ENCODE results near the gene TCF12.

The TCF12 gene

DNA sequence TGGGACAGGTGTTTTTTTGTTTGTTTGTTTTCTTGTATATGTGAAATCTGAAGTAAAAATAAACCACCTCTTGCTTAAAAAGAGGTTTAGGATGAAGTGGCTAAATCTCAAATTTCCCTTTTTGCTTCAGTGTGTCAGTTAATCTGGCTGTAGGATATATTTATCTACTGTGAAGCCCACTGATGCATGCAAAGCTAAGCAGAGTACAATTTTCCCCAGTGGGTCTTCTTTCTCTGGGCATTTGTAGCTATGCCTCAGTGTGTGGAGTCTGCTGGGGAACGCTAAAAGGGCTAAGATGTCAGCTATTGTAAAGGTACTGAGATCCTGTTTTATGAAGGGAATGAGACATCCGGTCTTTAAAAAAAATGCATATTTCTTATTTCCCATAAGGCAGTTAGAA lies 190.6 kb downstream of the TCF12 start:
- no peaks in the 10 kb centered on the region for H3K27me3 ChIP-seq
- DNase-seq, result no peak
- no peaks in the 10 kb centered on the region for H3K9me3 ChIP-seq
- H3K4me3 ChIP-seq, result no peak overlapping the region
- TF ChIP-seq, protein P1, sequence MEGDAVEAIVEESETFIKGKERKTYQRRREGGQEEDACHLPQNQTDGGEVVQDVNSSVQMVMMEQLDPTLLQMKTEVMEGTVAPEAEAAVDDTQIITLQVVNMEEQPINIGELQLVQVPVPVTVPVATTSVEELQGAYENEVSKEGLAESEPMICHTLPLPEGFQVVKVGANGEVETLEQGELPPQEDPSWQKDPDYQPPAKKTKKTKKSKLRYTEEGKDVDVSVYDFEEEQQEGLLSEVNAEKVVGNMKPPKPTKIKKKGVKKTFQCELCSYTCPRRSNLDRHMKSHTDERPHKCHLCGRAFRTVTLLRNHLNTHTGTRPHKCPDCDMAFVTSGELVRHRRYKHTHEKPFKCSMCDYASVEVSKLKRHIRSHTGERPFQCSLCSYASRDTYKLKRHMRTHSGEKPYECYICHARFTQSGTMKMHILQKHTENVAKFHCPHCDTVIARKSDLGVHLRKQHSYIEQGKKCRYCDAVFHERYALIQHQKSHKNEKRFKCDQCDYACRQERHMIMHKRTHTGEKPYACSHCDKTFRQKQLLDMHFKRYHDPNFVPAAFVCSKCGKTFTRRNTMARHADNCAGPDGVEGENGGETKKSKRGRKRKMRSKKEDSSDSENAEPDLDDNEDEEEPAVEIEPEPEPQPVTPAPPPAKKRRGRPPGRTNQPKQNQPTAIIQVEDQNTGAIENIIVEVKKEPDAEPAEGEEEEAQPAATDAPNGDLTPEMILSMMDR (IDR thresholded peaks at IDR 0.05), result no peak
- H3K36me3 ChIP-seq, result no peaks in the 10 kb centered on the region
- no peak overlapping the region for H3K27ac ChIP-seq
- H3K4me1 ChIP-seq, result peaks cover 0 to 21% (median 2%) of the 10 kb centered on the region in 4 donors
- intact Hi-C loops (cut with DNase I; ENCODE audit: low total_unique reads), result no loop called here

DNA sequence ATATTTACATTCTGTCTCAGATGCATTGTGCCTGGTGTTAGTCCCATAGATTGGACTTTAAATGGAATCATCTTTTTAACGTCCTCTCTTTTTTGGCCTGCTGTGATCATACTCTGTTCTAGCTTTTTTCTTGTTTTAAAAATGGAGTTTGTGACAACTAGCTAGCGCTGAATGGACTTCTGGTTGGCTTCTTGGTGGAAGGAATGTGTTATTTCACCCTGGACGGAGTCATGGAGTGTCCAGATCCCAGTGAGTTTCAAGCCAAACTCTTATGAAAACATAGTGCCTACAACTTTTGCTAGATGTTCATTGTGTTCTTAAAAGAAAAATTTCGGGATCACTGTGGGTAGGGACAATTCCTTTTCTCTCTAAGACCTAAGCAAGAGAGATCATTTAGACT lies 192.6 kb downstream of the TCF12 start:
- Histone ChIP-seq H3K4me1 (peaks cover 0 to 25% (median 4%) of the 10 kb centered on the region in 4 donors), H3K36me3 (no peaks in the 10 kb centered on the region), H3K27me3 (no peaks in the 10 kb centered on the region), H3K9me3 (no peaks in the 10 kb centered on the region), H3K27ac (no peak overlapping the region), H3K4me3 (no peak overlapping the region)
- intact Hi-C loops (cut with DNase I; ENCODE audit: low total_unique reads), result no loop called here
- TF ChIP-seq, protein P1 (IDR thresholded peaks at IDR 0.05), result peak; percentile 24
- no peak for DNase-seq

DNA sequence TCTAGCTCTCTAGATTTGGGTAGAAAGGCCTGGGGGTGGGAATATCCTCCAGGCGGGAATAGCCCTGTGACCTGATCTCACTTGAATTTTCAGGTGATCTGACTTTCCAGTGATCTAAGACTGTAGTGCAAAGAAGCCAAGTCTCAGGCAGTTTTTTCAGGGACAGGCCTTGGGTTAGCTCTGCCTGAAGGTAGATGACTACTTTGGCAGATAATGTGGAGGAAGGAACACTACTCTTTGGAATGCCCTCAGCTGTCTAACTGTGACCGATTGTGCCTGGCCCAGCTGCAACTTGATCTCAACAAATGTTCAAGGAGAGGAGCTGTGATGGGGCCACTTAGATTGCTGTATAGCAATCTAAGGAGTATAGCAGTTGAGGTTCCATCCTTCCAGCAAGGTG lies 193.7 kb downstream of the TCF12 start:
- Histone ChIP-seq H3K27me3 (no peaks in the 10 kb centered on the region), H3K27ac (no peak overlapping the region), H3K36me3 (no peaks in the 10 kb centered on the region), H3K4me3 (no peak overlapping the region), H3K9me3 (no peaks in the 10 kb centered on the region), H3K4me1 (peaks cover 0 to 25% (median 4%) of the 10 kb centered on the region in 4 donors)
- intact Hi-C loops (cut with DNase I; ENCODE audit: low total_unique reads), result no loop called here
- DNase-seq, result no peak
- TF ChIP-seq, protein P1 (IDR thresholded peaks at IDR 0.05), result no peak

DNA sequence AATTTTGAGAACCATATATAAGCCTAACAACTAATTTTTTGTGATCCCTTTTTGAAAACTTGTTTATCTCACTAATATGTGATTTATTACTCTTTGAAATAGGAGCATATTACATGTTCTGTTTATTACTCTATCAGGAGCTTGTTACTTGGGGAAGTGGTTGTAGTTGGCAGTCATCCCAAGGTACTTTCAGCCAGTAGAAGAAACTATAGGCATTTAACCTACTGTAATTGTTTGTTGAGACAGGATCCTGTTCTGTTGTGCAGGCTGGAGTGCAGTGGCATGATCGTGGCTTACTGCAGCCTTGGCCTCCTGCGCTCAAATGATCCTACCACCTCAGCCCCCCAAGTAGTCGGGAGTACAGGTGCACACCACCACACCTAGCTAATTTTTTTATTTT lies 195.6 kb downstream of the TCF12 start:
- Histone ChIP-seq H3K9me3 (no peaks in the 10 kb centered on the region), H3K27me3 (no peaks in the 10 kb centered on the region), H3K36me3 (no peaks in the 10 kb centered on the region), H3K4me1 (peaks cover 0 to 36% (median 7%) of the 10 kb centered on the region in 4 donors), H3K27ac (no peak overlapping the region), H3K4me3 (no peak overlapping the region)
- intact Hi-C loops (cut with DNase I; ENCODE audit: low total_unique reads), result no loop called here
- no peak for DNase-seq
- TF ChIP-seq, protein P1 (IDR thresholded peaks at IDR 0.05), result no peak

DNA sequence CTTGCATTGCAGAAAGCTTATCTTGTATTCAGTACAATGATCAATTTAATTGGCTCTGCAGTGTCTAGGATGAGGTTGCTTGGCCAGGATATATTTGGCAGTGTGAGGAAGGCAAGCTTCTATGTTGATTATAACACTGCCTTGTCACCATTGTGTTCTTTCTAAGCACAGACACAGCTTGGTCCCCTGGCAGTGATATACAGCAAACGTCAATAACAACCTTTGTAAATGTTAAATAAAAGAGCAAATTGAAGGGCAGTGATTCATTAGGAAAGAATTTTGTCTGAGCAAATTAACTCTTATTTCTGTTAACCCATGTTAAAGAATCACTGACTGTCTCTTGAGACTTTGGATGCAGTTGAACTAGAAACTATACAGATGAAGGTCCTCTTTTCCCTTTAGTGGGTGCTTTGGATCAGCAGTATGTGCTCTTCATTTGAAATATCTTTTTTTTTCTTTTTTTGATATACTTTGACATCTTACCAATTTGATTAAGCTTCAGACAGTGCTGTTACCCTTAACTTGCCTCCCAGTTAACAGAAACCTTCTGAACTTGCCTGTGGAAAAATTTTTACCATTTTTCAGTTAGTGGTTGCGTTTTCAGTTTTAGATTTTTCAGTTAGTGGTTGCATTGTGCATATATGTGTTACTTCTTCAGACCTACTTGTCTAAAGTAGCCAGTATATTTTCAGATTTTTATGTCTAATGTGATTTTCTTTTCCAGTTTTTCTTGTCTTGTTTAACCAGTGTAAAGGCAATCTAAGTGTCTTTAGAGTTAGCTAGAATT lies 199.8 kb downstream of the TCF12 start:
- Histone ChIP-seq H3K4me1 (peaks cover 0 to 25% (median 7%) of the 10 kb centered on the region in 4 donors), H3K27me3 (no peaks in the 10 kb centered on the region), H3K4me3 (no peak overlapping the region), H3K9me3 (no peaks in the 10 kb centered on the region), H3K27ac (no peak overlapping the region), H3K36me3 (no peaks in the 10 kb centered on the region)
- intact Hi-C loops (cut with DNase I; ENCODE audit: low total_unique reads), result no loop called here
- no peak for DNase-seq
- TF ChIP-seq, protein P1 (IDR thresholded peaks at IDR 0.05), result no peak
